GM12873 (cell line): ENCODE data around the gene LY6G5C.
A peak's percentile ranks its signal among the peaks of the same experiment; 100 is the strongest.

Experiments
- CTCF ChIP-seq: IDR thresholded peaks from 2 replicates; pipeline ENCODE4 v1.5.1; 2012; ENCODE audit warnings: low read depth, mild to moderate bottlenecking, moderate library complexity, low read length, control low read depth; ENCODE audit not compliant: insufficient read depth; ENCODE audit errors: missing control alignments

LY6G5C gene

GRCh38 chr6:31687321-31687720, 6.5 kb upstream of the LY6G5C start:
- no peak for TF ChIP-seq CTCF

- TF ChIP-seq CTCF, result no peak
These were observed 5.6 kb upstream of the LY6G5C start for GRCh38 chr6:31686483-31686882.

- no peak for TF ChIP-seq CTCF
These were observed 2.7 kb upstream of the LY6G5C start for GRCh38 chr6:31683591-31683990.

- peak; percentile 26 for TF ChIP-seq CTCF
These were observed 336 bp upstream of the LY6G5C start for GRCh38 chr6:31681135-31681671.

- no peak for TF ChIP-seq CTCF
These were observed 2.9 kb downstream of the LY6G5C start for GRCh38 chr6:31677955-31678354.

GRCh38 chr6:31676904-31677303, 4.0 kb downstream of the LY6G5C start:
- TF ChIP-seq CTCF, result no peak

- no peak for TF ChIP-seq CTCF
These were observed 4.5 kb downstream of the LY6G5C start for GRCh38 chr6:31676322-31676903.

GRCh38 chr6:31669676-31670075, 11.2 kb downstream of the LY6G5C start, which contains the start of gene LY6G5B:
TSS of gene LY6G5B (plus strand) at chr6:31669976. CDS start at chr6:31670951, 975 bp downstream.
- no peak for TF ChIP-seq CTCF
